K562 (cell line): ENCODE measurements around the gene DMAC2. TPM values are rescaled to one million over a fixed set of nuclear protein-coding genes. Genes with fewer than 3 reads are reported as not detected.

Experiments used
- ATF1 ChIP-seq, 2 experiments: fragments of 450-650 bp in 1 of 2; IDR thresholded peaks; 2 replicates each; pipeline ENCODE4 v1.6.1; 2016; ENCODE audit warnings: missing compliant biosample characterization in 1 of 2, missing genetic modification characterization in 1 of 2
- BRD4 ChIP-seq: fragments of 200-600 bp; sonication (generic); IDR thresholded peaks from 2 replicates; pipeline ENCODE4 v1.6.1; 2017; ENCODE audit warnings: inconsistent platforms
- CAMTA2 ChIP-seq: fragments of 250-450 bp; sonication (Bioruptor Pico); conservative IDR thresholded peaks from 2 replicates; pipeline ENCODE4 v1.5.1; 2022
- CCAR2 ChIP-seq: fragments of 200-400 bp; formaldehyde crosslinking; IDR thresholded peaks from 2 replicates; pipeline ENCODE4 v1.6.1; 2017; ENCODE audit warnings: mild to moderate bottlenecking, low read depth, low read length
- CREB1 ChIP-seq, 2 experiments: sonication (generic) in 1 of 2; formaldehyde crosslinking in 1 of 2; IDR thresholded peaks; 2 replicates each; pipeline versions ENCODE4 v1.6.1 to v1.8.0; 2012 to 2022; ENCODE audit warnings: inconsistent platforms in 1 of 2, mild to moderate bottlenecking in 1 of 2, missing genetic modification reagents in 1 of 2, moderate library complexity in 1 of 2
- DDX20 ChIP-seq: fragments of 450-650 bp; IDR thresholded peaks from 2 replicates; pipeline ENCODE4 v1.6.1; 2016; ENCODE audit warnings: missing genetic modification characterization, low read depth, mild to moderate bottlenecking, missing compliant biosample characterization, moderate library complexity
- KLF13 ChIP-seq: fragments of 450-650 bp; IDR thresholded peaks from 2 replicates; pipeline ENCODE4 v1.6.1; 2016; ENCODE audit warnings: missing genetic modification characterization, low read depth, mild to moderate bottlenecking, missing compliant biosample characterization, moderate library complexity, borderline replicate concordance
- MAFF ChIP-seq: IDR thresholded peaks from 2 replicates; pipeline ENCODE4 v1.6.1; 2012; ENCODE audit warnings: low read length, improper control_type of control experiment
- MCM2 ChIP-seq: fragments of 450-650 bp; IDR thresholded peaks from 2 replicates; pipeline ENCODE4 v1.6.1; 2017; ENCODE audit warnings: low read depth, mild to moderate bottlenecking
- MYNN ChIP-seq, 2 experiments: sonication (generic); formaldehyde crosslinking in 1 of 2; IDR thresholded peaks; 2 replicates each; pipeline versions ENCODE4 v1.5.0 to v1.6.1; 2016 to 2020; ENCODE audit warnings: antibody characterized with exemption in 1 of 2, missing genetic modification reagents in 1 of 2
- RBM17 ChIP-seq: fragments of 200-400 bp; formaldehyde crosslinking; IDR thresholded peaks from 2 replicates; pipeline ENCODE4 v1.6.1; 2017; ENCODE audit warnings: low read depth, mild to moderate bottlenecking, low read length, borderline replicate concordance
- SMAD2 ChIP-seq: fragments of 150-350 bp; IDR thresholded peaks from 2 replicates; pipeline ENCODE4 v1.6.1; 2014; ENCODE audit warnings: low read depth, mild to moderate bottlenecking, low read length
- SNRNP70 ChIP-seq: fragments of 200-400 bp; formaldehyde crosslinking; optimal IDR thresholded peaks from 2 replicates; pipeline ENCODE3; 2017; ENCODE audit warnings: low read depth, low read length
- ZBTB1 ChIP-seq: sonication (generic); formaldehyde crosslinking; IDR thresholded peaks from 2 replicates; pipeline ENCODE4 v1.8.1; 2023; ENCODE audit warnings: missing genetic modification reagents, low read depth, mild to moderate bottlenecking, borderline replicate concordance
- ZNF324 ChIP-seq: fragments of 250-450 bp; sonication (Bioruptor Pico); IDR thresholded peaks from 2 replicates; pipeline ENCODE4 v1.4.0; 2020; ENCODE audit warnings: mild to moderate bottlenecking
- ZNF583 ChIP-seq: fragments of 250-450 bp; sonication (Bioruptor Pico); IDR thresholded peaks from 2 replicates; pipeline ENCODE4 v1.4.0; 2020
- ZNF764 ChIP-seq: fragments of 250-450 bp; sonication (Bioruptor Pico); IDR thresholded peaks from 2 replicates; pipeline ENCODE4 v1.4.0; 2020; ENCODE audit warnings: low read depth, mild to moderate bottlenecking, moderate library complexity
- polyA plus RNA-seq, 8 experiments: library from polyadenylated mRNA; depleted of rRNA in 4 of 8; stranded (reverse) in 5 of 8; unstranded in 3 of 8; fragments of >200 nt; fragmentation: Nextera tagmentation in 2 of 8; fragmentation: Illumina TruSeq in 1 of 8; extraction: Ambion mirVana in 2 of 8; extraction: Trizol in 1 of 8; gene quantifications; 2 replicates each; pipeline versions ENCODE4 v1.2.1 to v1.2.3, GENCODE V29; 2011 to 2014; ENCODE audit warnings: inconsistent platforms in 1 of 8, missing spikeins in 1 of 8
- total RNA-seq, 7 experiments: library from RNA; depleted of rRNA in 6 of 7; stranded (reverse); fragments of >200 nt in 6 of 7; fragmentation: Illumina TruSeq in 2 of 7; extraction: Trizol in 2 of 7; gene quantifications; 2 replicates each; pipeline versions ENCODE4 v1.2.1 to v1.2.3, GENCODE V29; 2011 to 2021; ENCODE audit warnings: low replicate concordance in 1 of 7
- TF ChIP-seq, protein P1 (sequence below): fragments of 450-650 bp; formaldehyde crosslinking; IDR thresholded peaks from 2 replicates; pipeline ENCODE4 v1.4.0; 2020; ENCODE audit warnings: mild to moderate bottlenecking, mixed read lengths
- TF ChIP-seq, protein P2 (sequence below), 2 experiments: fragments of 450-650 bp; IDR thresholded peaks; 2 replicates each; pipeline ENCODE4 v1.6.1; 2016
- TF ChIP-seq, protein P3 (sequence below): fragments of 450-650 bp; IDR thresholded peaks from 2 replicates; pipeline ENCODE4 v1.6.1; 2016; ENCODE audit warnings: borderline replicate concordance
- TF ChIP-seq, protein P4 (sequence below): fragments of 450-650 bp; conservative IDR thresholded peaks from 2 replicates; pipeline ENCODE4 v1.6.1; 2016; ENCODE audit warnings: missing genetic modification characterization, low read depth, mild to moderate bottlenecking, missing compliant biosample characterization, moderate library complexity

The DMAC2 gene
- total and polyA plus RNA-seq, 9 of the 15 experiments (the other 6 are each of a cell fraction or from before 2014, with no cell fraction given) = 12.9 to 61.2 (median 43.1) TPM

DNA sequence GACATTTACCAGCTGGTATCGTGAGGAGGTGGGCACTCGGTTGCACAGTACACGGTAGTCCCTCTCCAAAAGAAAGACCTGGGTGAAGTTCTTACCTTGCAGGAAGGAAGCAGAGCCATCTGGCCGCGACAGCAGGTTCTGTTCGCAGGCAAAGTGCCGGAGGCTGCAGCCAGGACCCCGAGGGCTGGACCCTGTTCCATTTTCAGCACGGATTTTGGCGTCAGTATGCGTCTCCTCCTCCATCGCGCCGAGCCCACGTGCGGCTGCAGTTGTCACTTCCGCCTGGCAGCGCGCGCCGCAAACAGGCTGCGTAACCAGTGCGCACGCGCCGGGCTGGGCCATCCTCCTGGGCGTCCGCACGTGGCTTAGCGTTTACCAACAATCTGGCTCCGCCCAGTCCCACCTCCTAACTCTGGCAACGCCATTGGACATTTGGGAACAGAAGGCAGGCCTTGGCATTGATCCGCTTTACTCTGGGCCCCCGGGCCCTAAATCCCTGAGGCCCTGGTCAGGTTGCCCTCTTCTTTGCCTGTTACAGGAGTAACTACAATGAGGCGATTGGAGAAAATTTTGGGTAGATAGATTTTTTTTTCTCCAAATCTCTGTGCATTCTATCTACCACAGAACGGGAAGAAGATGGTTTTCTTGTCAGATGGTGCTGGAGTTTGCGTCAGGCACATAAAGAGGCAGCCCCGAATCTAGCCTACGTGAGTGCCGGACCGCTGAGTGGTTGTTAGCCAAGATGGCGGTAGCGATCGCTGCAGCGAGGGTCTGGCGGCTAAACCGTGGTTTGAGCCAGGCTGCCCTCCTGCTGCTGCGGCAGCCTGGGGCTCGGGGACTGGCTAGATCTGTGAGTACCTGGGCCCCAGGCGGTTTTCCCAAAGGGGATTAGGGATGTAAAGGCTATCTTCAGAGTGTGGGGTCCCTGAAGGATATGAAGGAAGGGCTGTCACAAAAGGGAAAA, 42.3 kb downstream of the DMAC2 start, which contains the start of the genes BCKDHA and EXOSC5 (continued):
- TF ChIP-seq, protein P1, sequence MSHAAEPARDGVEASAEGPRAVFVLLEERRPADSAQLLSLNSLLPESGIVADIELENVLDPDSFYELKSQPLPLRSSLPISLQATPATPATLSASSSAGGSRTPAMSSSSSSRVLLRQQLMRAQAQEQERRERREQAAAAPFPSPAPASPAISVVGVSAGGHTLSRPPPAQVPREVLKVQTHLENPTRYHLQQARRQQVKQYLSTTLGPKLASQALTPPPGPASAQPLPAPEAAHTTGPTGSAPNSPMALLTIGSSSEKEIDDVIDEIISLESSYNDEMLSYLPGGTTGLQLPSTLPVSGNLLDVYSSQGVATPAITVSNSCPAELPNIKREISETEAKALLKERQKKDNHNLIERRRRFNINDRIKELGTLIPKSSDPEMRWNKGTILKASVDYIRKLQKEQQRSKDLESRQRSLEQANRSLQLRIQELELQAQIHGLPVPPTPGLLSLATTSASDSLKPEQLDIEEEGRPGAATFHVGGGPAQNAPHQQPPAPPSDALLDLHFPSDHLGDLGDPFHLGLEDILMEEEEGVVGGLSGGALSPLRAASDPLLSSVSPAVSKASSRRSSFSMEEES (CRISPR knock-in tag) = no peak
- TF ChIP-seq ZNF764 (CRISPR knock-in tag) (peak; percentile 52; the same call in 1 of the 2 replicates), ATF1 (CRISPR knock-in tag; IDR thresholded peaks at IDR 0.05) (no peak), ATF1 (tag; IDR thresholded peaks at IDR 0.05) (peak; percentile 89), CAMTA2 (CRISPR knock-in tag) (no peak), ZNF583 (CRISPR knock-in tag) (no peak), SNRNP70 (no peak), ZBTB1 (CRISPR knock-in tag) (no peak), CCAR2 (no peak), SMAD2 (no peak), BRD4 (no peak), KLF13 (tag) (no peak), MCM2 (no peak), DDX20 (tag) (no peak), RBM17 (no peak), MYNN (IDR thresholded peaks at IDR 0.05) (0 out of 2 replicates have a peak, but pooled peaks have one; percentile 33), MYNN (CRISPR knock-in tag; IDR thresholded peaks at IDR 0.05) (no peak), MAFF (no peak), ZNF324 (no peak), CREB1 (IDR thresholded peaks at IDR 0.05) (no peak; the same call in 1 of the 2 replicates), CREB1 (CRISPR knock-in tag; IDR thresholded peaks at IDR 0.05) (peak; percentile 13; the same call in 1 of the 2 replicates)
- TF ChIP-seq, protein P2, sequence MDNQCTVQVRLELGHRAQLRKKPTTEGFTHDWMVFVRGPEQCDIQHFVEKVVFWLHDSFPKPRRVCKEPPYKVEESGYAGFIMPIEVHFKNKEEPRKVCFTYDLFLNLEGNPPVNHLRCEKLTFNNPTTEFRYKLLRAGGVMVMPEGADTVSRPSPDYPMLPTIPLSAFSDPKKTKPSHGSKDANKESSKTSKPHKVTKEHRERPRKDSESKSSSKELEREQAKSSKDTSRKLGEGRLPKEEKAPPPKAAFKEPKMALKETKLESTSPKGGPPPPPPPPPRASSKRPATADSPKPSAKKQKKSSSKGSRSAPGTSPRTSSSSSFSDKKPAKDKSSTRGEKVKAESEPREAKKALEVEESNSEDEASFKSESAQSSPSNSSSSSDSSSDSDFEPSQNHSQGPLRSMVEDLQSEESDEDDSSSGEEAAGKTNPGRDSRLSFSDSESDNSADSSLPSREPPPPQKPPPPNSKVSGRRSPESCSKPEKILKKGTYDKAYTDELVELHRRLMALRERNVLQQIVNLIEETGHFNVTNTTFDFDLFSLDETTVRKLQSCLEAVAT (IDR thresholded peaks at IDR 0.05) = no peak
- TF ChIP-seq, protein P3, sequence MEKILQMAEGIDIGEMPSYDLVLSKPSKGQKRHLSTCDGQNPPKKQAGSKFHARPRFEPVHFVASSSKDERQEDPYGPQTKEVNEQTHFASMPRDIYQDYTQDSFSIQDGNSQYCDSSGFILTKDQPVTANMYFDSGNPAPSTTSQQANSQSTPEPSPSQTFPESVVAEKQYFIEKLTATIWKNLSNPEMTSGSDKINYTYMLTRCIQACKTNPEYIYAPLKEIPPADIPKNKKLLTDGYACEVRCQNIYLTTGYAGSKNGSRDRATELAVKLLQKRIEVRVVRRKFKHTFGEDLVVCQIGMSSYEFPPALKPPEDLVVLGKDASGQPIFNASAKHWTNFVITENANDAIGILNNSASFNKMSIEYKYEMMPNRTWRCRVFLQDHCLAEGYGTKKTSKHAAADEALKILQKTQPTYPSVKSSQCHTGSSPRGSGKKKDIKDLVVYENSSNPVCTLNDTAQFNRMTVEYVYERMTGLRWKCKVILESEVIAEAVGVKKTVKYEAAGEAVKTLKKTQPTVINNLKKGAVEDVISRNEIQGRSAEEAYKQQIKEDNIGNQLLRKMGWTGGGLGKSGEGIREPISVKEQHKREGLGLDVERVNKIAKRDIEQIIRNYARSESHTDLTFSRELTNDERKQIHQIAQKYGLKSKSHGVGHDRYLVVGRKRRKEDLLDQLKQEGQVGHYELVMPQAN = peak; percentile 99
- TF ChIP-seq, protein P4, sequence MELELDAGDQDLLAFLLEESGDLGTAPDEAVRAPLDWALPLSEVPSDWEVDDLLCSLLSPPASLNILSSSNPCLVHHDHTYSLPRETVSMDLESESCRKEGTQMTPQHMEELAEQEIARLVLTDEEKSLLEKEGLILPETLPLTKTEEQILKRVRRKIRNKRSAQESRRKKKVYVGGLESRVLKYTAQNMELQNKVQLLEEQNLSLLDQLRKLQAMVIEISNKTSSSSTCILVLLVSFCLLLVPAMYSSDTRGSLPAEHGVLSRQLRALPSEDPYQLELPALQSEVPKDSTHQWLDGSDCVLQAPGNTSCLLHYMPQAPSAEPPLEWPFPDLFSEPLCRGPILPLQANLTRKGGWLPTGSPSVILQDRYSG (tag) = no peak
